Adrenal gland (tissue), 5 donors: Measurements from ENCODE around the gene WNT7B.

Experiments used
- CTCF ChIP-seq, 6 experiments: fragments of 450-650 bp in 4 of 6; fragments of 200-600 bp in 2 of 6; sonication (generic) in 1 of 6; IDR thresholded peaks; 1 replicate in 5 of 6; 2 replicates in 1 of 6; pipeline versions ENCODE4 v1.5.1 to v1.8.0; 2016 to 2021; ENCODE audit warnings: antibody characterized with exemption in 6 of 6, mild to moderate bottlenecking in 2 of 6, moderate library complexity in 1 of 6
- POLR2A ChIP-seq, 2 donors: fragments of 450-650 bp; IDR thresholded peaks; one replicate each; pipeline ENCODE4 v1.6.1; 2017; ENCODE audit warnings: antibody characterized with exemption in 2 of 2, mild to moderate bottlenecking in 2 of 2, moderate library complexity in 1 of 2
- donor health status: DM: no; HTN: no; CAD: no.

GRCh38 chr22:45984316-45984916, 7.5 kb upstream of the WNT7B start:
- no peak for TF ChIP-seq CTCF (IDR thresholded peaks at IDR 0.05)
- TF ChIP-seq POLR2A (IDR thresholded peaks at IDR 0.05): no peak
